Measurements from ENCODE around the gene RNF149. TPM values are rescaled to one million over a fixed set of nuclear protein-coding genes. Genes with fewer than 3 reads are reported as not detected.

RNF149 gene
- total and polyA plus RNA-seq, 9 of the 15 experiments (the other 6 are each of a cell fraction or from before 2014, with no cell fraction given): 9.0 to 31.5 (median 22.8) TPM

DNA sequence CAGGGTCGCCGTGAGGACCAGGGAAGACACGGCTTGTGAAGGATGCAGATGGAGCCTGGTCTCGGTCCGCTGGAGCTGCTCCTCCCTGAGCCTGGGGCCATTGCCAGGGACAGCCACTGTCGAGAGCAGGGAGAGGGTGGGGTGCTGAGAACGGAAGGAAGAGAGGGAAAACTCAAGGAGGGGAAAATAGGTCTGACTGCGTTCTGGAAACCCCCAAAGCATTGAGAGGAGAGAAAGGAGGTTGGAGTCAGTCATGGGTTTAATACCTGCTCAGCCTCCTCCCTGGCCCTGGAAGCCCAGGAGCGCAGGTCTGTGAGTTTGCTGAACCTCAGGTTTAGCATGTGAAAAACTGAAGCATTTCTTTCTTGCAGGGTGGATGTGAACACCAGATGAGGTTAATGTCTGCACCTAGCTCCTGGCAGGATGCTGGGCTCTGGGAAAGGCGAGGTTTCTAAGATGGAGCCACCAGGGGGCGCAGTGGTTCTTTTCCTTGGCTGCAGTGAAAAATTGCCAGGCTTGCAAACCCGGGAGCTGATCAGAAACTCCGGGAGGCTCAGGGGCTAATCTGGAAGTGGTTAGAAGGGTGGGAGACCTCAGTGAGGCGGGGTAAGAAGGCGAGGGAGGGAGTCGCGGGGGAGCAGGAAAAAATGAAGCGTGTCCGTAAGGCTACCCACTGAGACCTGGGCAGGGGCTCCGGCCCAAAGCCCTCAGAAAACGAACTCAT lies 33.6 kb upstream of the RNF149 start (continued):
- TF ChIP-seq, protein P1, sequence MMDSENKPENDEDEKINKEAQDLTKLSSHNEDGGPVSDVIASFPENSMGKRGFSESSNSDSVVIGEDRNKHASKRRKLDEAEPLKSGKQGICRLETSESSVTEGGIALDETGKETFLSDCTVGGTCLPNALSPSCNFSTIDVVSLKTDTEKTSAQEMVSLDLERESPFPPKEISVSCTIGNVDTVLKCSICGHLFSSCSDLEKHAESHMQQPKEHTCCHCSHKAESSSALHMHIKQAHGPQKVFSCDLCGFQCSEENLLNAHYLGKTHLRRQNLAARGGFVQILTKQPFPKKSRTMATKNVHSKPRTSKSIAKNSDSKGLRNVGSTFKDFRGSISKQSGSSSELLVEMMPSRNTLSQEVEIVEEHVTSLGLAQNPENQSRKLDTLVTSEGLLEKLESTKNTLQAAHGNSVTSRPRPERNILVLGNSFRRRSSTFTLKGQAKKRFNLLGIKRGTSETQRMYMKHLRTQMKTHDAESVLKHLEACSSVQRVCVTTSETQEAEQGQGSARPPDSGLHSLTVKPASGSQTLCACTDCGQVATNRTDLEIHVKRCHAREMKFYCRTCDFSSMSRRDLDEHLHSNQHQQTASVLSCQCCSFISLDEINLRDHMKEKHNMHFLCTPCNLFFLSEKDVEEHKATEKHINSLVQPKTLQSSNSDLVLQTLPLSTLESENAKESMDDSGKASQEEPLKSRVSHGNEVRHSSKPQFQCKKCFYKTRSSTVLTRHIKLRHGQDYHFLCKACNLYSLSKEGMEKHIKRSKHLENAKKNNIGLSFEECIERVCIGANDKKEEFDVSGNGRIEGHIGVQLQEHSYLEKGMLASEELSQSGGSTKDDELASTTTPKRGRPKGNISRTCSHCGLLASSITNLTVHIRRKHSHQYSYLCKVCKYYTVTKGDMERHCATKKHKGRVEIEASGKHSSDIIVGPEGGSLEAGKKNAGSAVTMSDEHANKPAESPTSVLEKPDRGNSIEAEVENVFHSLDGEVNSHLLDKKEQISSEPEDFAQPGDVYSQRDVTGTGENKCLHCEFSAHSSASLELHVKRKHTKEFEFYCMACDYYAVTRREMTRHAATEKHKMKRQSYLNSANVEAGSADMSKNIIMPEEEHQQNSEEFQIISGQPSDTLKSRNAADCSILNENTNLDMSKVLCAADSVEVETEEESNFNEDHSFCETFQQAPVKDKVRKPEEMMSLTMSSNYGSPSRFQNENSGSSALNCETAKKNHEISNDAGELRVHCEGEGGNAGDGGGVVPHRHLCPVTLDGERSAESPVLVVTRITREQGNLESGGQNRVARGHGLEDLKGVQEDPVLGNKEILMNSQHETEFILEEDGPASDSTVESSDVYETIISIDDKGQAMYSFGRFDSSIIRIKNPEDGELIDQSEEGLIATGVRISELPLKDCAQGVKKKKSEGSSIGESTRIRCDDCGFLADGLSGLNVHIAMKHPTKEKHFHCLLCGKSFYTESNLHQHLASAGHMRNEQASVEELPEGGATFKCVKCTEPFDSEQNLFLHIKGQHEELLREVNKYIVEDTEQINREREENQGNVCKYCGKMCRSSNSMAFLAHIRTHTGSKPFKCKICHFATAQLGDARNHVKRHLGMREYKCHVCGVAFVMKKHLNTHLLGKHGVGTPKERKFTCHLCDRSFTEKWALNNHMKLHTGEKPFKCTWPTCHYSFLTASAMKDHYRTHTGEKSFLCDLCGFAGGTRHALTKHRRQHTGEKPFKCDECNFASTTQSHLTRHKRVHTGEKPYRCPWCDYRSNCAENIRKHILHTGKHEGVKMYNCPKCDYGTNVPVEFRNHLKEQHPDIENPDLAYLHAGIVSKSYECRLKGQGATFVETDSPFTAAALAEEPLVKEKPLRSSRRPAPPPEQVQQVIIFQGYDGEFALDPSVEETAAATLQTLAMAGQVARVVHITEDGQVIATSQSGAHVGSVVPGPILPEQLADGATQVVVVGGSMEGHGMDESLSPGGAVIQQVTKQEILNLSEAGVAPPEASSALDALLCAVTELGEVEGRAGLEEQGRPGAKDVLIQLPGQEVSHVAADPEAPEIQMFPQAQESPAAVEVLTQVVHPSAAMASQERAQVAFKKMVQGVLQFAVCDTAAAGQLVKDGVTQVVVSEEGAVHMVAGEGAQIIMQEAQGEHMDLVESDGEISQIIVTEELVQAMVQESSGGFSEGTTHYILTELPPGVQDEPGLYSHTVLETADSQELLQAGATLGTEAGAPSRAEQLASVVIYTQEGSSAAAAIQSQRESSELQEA (IDR thresholded peaks at IDR 0.05; ENCODE audit: low read depth): no peak
- TF ChIP-seq ZNF24 (IDR thresholded peaks at IDR 0.05): no peak
- TF ChIP-seq HMG20A (CRISPR knock-in tag; conservative IDR thresholded peaks at IDR 0.05): no peak
- TF ChIP-seq FOXJ3 (CRISPR knock-in tag; IDR thresholded peaks at IDR 0.05): no peak
- TF ChIP-seq POU5F1 (IDR thresholded peaks at IDR 0.05; ENCODE audit: borderline replicate concordance, low read depth, low read length, partially characterized antibody): no peak
- 0 out of 2 replicates have a peak, but pooled peaks have one; percentile 20 for TF ChIP-seq RB1 (IDR thresholded peaks at IDR 0.05; ENCODE audit: low read depth)
- peak; percentile 73; the same call in 1 of the 2 replicates for TF ChIP-seq SMC3 (conservative IDR thresholded peaks at IDR 0.05; ENCODE audit: insufficient read depth, low read depth, low read length)
- TF ChIP-seq ZFPM2 (CRISPR knock-in tag; IDR thresholded peaks at IDR 0.05): no peak
- no peak for TF ChIP-seq ETV1 (tag; conservative IDR thresholded peaks at IDR 0.05; ENCODE audit: low read depth)
- TF ChIP-seq, protein P2, sequence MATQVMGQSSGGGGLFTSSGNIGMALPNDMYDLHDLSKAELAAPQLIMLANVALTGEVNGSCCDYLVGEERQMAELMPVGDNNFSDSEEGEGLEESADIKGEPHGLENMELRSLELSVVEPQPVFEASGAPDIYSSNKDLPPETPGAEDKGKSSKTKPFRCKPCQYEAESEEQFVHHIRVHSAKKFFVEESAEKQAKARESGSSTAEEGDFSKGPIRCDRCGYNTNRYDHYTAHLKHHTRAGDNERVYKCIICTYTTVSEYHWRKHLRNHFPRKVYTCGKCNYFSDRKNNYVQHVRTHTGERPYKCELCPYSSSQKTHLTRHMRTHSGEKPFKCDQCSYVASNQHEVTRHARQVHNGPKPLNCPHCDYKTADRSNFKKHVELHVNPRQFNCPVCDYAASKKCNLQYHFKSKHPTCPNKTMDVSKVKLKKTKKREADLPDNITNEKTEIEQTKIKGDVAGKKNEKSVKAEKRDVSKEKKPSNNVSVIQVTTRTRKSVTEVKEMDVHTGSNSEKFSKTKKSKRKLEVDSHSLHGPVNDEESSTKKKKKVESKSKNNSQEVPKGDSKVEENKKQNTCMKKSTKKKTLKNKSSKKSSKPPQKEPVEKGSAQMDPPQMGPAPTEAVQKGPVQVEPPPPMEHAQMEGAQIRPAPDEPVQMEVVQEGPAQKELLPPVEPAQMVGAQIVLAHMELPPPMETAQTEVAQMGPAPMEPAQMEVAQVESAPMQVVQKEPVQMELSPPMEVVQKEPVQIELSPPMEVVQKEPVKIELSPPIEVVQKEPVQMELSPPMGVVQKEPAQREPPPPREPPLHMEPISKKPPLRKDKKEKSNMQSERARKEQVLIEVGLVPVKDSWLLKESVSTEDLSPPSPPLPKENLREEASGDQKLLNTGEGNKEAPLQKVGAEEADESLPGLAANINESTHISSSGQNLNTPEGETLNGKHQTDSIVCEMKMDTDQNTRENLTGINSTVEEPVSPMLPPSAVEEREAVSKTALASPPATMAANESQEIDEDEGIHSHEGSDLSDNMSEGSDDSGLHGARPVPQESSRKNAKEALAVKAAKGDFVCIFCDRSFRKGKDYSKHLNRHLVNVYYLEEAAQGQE (IDR thresholded peaks at IDR 0.05; ENCODE audit: borderline replicate concordance): peak; percentile 52
- TF ChIP-seq, protein P2 (CRISPR knock-in tag; IDR thresholded peaks at IDR 0.05; ENCODE audit: low read depth): no peak
- TF ChIP-seq CBFA2T2 (conservative IDR thresholded peaks at IDR 0.05): no peak
